Activated naive CD4-positive, alpha-beta T cell treated with anti-CD3 and anti-CD28 coated beads, Interleukin-2, amount 10 ng/mL, durations not matched to agents 5 hours and 36 hours (primary cell): ENCODE measurements around the gene CACNA1I. TPM values are rescaled to one million over a fixed set of nuclear protein-coding genes. Genes with fewer than 3 reads are reported as not detected.

Experiments
- total RNA-seq, 2 experiments: library from RNA; stranded (reverse); gene quantifications; one replicate each; pipeline ENCODE4 v1.2.3, GENCODE V29; 2021

The CACNA1I gene
- total RNA-seq: 1 to 10 TPM; 9.6 to 9.9 TPM

GRCh38 chr22:39570665-39571064 is at the start of gene CACNA1I:
Gene CACNA1I, plus strand, starts transcription at chr22:39570753. Its CDS starts 0 bp downstream, at chr22:39570753.

DNA sequence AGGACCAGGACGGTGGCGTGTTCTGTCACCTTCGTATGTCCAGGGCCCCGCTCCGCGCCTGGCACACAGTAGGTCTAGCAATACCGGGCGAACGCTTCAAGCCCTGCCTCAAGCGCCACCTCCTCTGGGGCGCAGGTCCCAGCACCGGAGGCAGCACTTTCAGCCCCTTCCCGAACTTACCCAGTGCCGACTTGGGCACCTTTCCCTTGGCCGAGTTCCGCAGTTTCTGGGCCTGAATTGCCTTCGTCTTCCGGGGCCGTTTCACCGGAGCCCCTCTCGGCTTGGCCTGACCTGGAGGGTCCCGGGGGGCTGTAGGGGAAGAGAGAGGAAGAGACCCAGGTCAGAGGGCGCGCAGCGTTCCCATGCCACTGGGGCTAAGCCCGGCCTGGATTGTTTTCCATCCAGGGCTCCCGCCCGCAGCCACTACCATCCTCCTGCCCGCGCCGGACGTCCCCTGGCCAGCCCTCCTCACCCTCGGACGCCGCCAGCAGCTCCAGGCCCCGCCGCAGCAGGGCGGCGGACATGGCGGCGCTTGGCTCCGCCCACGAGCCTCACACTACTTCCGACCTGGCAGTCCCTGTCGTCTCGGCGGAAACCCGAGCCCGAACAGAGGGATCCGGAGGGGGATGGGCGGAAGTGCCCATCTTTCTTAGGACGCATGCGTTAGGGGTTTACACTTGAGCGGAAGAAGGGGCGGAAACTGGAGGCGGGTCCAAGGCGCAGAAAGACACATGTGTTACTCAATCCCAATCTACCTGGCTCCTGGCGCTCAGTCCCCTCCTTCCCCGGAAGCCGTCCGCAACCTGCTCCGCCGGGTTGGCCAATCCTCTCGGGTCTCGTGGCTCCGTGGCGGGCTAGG is 38.1 kb upstream of the CACNA1I start, which contains the start of gene RPS19BP1:
RPS19BP1 (minus strand) TSS at position 534 of the 859 bp plus-strand sequence; CDS start at position 524, 10 bp downstream.

Other genes with a start within 250 kb of the CACNA1I start
- under 1 TPM; 0.31 to 0.50 TPM for gene SYNGR1, start 220.8 kb upstream of the CACNA1I start, total RNA-seq
- gene TAB1, start 171.0 kb upstream of the CACNA1I start, total RNA-seq: 10 to 100 TPM; 43.0 to 49.9 TPM
- gene MGAT3, start 113.7 kb upstream of the CACNA1I start, total RNA-seq: 10 to 100 TPM; 11.4 to 13.1 TPM
- 10 to 100 TPM; 32.1 to 33.2 TPM for gene MIEF1, start 68.5 kb upstream of the CACNA1I start, total RNA-seq
- gene ATF4, start 50.2 kb upstream of the CACNA1I start, total RNA-seq: 100 to 1,000 TPM; 351 to 354 TPM
- gene RPS19BP1, start 38.0 kb upstream of the CACNA1I start, total RNA-seq: 10 to 100 TPM; 59.4 to 60.9 TPM